ENCODE data around the gene PTK7.
A peak's percentile ranks its signal among the peaks of the same experiment; 100 is the strongest.

PTK7 gene

GRCh38 chr6:43045371-43045930 lies 30.7 kb upstream of the PTK7 start:
- Mint-ChIP-seq H3K27ac (no peak overlapping the region), H3K9me3 (ENCODE audit: low read depth) (no peaks in the 10 kb centered on the region), H3K27me3 (no peaks in the 10 kb centered on the region), H3K4me1 (ENCODE audit: low read depth) (peaks cover under 1% of the 10 kb centered on the region), H3K36me3 (no peaks in the 10 kb centered on the region), H3K4me3 (no peak overlapping the region)

DNA sequence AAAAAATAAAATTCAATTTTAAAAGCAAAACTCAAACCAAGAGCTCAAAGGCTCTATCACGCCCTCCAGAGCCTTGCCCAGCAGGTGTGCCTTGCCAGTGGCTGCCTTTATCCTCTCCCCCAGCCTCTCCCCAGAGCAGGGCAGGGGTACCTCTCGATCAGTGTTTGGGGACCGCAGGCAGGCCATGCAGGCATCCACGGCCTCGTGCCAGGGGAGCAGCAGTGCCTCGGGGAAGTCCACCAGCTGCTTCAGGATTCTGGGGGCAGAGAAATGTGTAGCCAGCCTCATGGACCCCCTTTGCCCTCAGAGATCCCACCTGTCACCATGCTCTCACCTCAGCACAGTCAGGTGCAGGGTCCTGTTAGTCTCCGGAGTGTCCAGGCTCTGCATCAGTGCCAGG lies 28.1 kb upstream of the PTK7 start:
- no peak overlapping the region for H3K4me3 Mint-ChIP-seq

GRCh38 chr6:43050981-43051380 lies 25.1 kb upstream of the PTK7 start:
- Mint-ChIP-seq H3K27ac (peak overlapping the region; percentile 68), H3K27me3 (no peaks in the 10 kb centered on the region), H3K4me1 (ENCODE audit: low read depth) (peaks cover 29% of the 10 kb centered on the region), H3K4me3 (no peak overlapping the region), H3K9me3 (ENCODE audit: low read depth) (no peaks in the 10 kb centered on the region), H3K36me3 (peaks cover 2% of the 10 kb centered on the region)

More for the DNA sequence above, 28.1 kb upstream of the PTK7 start:
- Mint-ChIP-seq H3K9me3 (ENCODE audit: low read depth) (no peaks in the 10 kb centered on the region), H3K27ac (no peak overlapping the region), H3K4me1 (ENCODE audit: low read depth) (peaks cover 18% of the 10 kb centered on the region), H3K36me3 (peaks cover 2% of the 10 kb centered on the region), H3K27me3 (no peaks in the 10 kb centered on the region)

DNA sequence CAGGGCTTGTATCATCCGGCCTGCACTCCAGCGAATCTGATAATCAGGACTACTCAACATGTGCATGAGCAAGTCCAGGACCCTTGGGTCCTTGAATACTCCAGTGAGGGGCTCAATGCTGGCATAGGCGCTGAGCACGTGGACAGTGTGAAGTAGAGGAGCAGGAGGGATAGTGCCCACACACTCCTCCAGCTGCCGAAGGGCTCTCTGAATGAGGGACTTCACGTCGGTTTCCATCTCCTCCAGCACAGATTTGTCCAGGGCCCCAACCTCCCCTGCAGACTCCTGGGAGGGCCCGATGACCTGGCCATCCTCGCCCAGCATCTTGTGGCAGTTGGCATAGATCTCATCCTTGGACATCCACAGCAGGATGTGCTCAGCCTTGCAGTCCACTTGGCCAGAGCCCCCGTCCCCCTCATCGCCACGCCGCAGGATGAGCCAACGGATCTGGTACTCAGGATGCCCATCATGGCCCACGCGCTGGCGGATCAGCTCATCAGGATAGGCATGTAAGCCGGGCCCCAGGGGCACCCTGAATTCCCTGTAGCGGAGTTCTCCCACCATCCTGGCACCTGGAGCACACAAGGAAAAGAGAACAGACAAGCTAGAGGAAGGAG lies 23.8 kb upstream of the PTK7 start:
- H3K4me3 Mint-ChIP-seq = peak overlapping the region; percentile 95
- no peaks in the 10 kb centered on the region for H3K9me3 Mint-ChIP-seq (ENCODE audit: low read depth)
- H3K27me3 Mint-ChIP-seq = no peaks in the 10 kb centered on the region
- H3K36me3 Mint-ChIP-seq = peaks cover 2% of the 10 kb centered on the region
- H3K27ac Mint-ChIP-seq = peak overlapping the region; percentile 94
- H3K4me1 Mint-ChIP-seq (ENCODE audit: low read depth) = peaks cover 33% of the 10 kb centered on the region

DNA sequence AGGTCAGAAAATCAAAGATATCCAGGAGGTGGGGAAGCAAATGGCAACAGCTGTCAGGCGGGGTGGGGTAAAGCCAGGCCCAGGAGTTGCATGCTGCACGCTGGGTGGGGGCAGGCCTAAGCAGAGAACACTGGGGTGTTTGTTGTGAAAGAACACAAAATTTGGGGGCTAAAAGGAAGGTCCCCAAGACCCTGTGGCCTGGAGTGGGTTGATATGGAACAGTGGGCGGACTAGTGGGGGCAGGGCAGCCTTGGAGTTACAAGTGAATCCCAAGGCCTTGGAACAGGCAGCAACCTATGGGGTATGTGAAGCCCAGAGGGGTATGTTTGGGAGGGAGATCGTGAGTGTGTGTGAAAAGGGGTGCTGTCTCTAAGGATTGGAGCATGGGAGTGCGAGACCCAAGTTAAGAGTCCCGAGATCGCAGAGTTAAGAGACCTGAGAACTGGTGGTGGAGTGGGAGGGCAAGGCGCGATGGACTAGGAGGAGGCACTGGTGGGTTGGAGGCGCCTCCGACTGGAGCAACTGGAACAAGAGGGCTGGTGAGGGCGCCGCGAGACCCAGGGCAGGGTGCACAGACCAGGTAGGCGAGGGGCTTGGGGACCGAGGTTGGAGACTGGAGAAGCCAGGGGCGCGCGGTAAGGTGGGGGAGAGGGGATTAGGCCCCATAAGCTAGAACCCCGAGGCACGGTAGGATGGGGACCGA lies 23.1 kb upstream of the PTK7 start:
- Mint-ChIP-seq H3K27me3 (no peaks in the 10 kb centered on the region), H3K4me1 (ENCODE audit: low read depth) (peaks cover 38% of the 10 kb centered on the region)

DNA sequence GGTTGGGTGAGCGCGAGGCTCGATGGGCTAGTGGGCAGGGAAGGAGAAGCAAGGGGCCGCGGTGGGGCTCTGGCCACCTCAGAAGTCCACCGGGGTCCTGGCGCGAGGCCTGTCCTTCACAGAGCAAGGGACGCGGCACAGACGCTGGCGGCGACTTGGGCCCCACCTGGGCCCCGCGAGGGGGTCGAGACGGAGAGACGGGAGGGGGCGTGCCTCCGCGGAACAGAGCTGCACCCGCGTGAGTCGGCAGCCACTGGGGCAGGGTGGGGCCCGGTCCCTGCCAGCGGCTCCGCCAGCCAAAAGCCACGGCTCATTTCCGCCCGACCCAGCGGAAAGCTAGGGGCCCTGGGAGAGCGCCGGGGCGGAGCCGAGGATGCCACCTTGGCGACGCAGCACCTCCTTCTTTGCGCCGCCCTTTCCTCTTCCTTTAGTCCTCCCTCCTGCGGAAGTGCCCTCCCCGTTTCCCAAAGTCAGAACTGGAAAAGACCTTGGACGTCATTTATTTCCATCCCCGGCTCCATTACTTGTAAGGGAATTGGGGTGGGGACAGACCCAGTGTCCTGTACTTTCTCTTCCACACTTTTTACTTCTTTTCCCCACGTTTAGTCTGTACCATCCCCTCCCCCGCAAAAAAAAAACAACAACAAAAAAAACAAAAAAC lies 22.4 kb upstream of the PTK7 start, which contains the start of gene CUL7:
TSS of gene CUL7 (minus strand) at position 307 of the 661 bp plus-strand sequence. CDS start 1,063 bp downstream, outside the sequence.
- H3K27ac Mint-ChIP-seq = peak within 1 kb of the TSS; percentile 94
- H3K4me3 Mint-ChIP-seq = peak within 1 kb of the TSS; percentile 95
- H3K27me3 Mint-ChIP-seq = no peaks in the 10 kb centered on the region
- peaks cover 2% of the 10 kb centered on the region for H3K36me3 Mint-ChIP-seq
- H3K9me3 Mint-ChIP-seq (ENCODE audit: low read depth) = no peaks in the 10 kb centered on the region
- H3K4me1 Mint-ChIP-seq (ENCODE audit: low read depth) = peaks cover 44% of the 10 kb centered on the region

More for the DNA sequence above, 23.1 kb upstream of the PTK7 start:
- Mint-ChIP-seq H3K36me3 (peaks cover 2% of the 10 kb centered on the region), H3K9me3 (ENCODE audit: low read depth) (no peaks in the 10 kb centered on the region), H3K27ac (peak overlapping the region; percentile 94), H3K4me3 (peak overlapping the region; percentile 95)

GRCh38 chr6:43054206-43054943 lies 21.7 kb upstream of the PTK7 start:
- H3K4me1 Mint-ChIP-seq (ENCODE audit: low read depth) = peaks cover 46% of the 10 kb centered on the region

GRCh38 chr6:43055966-43056365 lies 20.1 kb upstream of the PTK7 start:
- H3K4me1 Mint-ChIP-seq (ENCODE audit: low read depth) = peaks cover 57% of the 10 kb centered on the region
- H3K4me3 Mint-ChIP-seq = peak overlapping the region; percentile 52
- peaks cover 2% of the 10 kb centered on the region for H3K36me3 Mint-ChIP-seq
- no peaks in the 10 kb centered on the region for H3K27me3 Mint-ChIP-seq
- H3K9me3 Mint-ChIP-seq (ENCODE audit: low read depth) = no peaks in the 10 kb centered on the region
- no peak overlapping the region for H3K27ac Mint-ChIP-seq

More at GRCh38 chr6:43054206-43054943, 21.7 kb upstream of the PTK7 start:
- H3K27me3 Mint-ChIP-seq = no peaks in the 10 kb centered on the region
- H3K4me3 Mint-ChIP-seq = peak overlapping the region; percentile 95
- H3K36me3 Mint-ChIP-seq = peaks cover 2% of the 10 kb centered on the region
- H3K9me3 Mint-ChIP-seq (ENCODE audit: low read depth) = no peaks in the 10 kb centered on the region
- H3K27ac Mint-ChIP-seq = peak overlapping the region; percentile 91

DNA sequence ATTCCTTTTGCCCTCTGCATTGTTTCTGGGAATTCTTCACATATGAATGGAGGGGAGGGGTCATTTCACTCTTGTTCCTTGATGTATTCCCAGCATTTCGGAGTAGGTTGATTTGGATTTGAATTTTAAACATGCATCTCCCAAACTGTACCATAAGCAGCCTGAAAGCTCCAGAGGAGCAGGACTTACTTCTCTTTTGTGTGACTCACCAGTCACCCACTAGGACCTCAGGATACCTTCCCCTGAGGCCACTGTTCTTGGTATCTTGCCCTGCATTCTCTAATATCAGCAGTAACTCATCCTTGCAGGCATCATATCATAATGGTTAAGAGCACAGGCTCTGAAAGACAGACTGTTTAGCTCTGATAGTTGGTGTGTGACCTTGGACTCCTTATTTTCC lies 17.6 kb upstream of the PTK7 start:
- Mint-ChIP-seq H3K36me3 (peaks cover 2% of the 10 kb centered on the region), H3K27ac (peak overlapping the region; percentile 99), H3K4me1 (ENCODE audit: low read depth) (peaks cover 49% of the 10 kb centered on the region), H3K4me3 (peak overlapping the region; percentile 97), H3K27me3 (no peaks in the 10 kb centered on the region), H3K9me3 (ENCODE audit: low read depth) (no peaks in the 10 kb centered on the region)

GRCh38 chr6:43059168-43060033 lies 16.7 kb upstream of the PTK7 start, which contains the start of the genes KLC4 and MRPL2:
TSS of gene KLC4 (plus strand) at chr6:43059631. CDS start at chr6:43061336, 1,705 bp downstream.
TSS of gene MRPL2 (minus strand) at chr6:43059434. CDS start at chr6:43059381, 53 bp downstream.
- Mint-ChIP-seq H3K9me3 (ENCODE audit: low read depth) (no peaks in the 10 kb centered on the region), H3K36me3 (peaks cover 6% of the 10 kb centered on the region), H3K4me1 (ENCODE audit: low read depth) (peaks cover 43% of the 10 kb centered on the region), H3K4me3 (peak within 1 kb of the TSS; percentile 97), H3K27ac (peak within 1 kb of the TSS; percentile 99), H3K27me3 (no peaks in the 10 kb centered on the region)

DNA sequence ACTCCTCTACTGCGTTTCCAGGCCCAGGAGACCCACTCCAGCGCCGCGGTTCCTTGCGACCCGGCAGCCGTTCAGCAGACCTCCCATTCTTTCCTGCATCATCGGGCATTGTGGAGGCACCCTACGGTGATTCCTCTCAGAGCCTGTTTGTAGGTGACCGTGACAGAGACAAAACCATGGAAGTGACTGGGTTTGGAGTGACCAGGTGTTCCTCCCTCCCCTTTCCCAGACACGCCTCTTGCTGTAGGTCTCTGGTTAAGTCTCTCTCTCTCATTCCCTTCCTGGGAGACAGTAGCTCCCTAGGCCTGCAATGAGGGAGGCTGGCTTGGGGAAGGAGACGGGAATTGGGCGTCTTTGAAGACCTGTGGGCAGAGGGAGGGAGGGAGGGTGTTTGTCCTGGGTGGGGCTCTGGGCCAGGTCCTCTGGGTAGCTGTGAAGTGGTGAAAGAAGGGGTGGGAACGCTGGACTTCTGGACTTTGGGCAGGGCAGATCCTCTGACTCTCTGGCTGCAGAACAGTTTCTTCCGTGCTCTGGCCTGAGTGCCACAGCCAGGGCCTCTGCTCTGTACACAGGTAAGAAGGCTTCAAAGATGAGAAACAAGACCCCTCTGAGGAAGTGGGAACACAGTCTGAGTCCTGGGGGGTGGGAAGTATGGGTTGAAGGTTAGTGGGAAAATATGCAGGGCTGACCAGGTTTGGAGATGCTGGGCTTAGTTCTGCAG lies 15.9 kb upstream of the PTK7 start:
- H3K27me3 Mint-ChIP-seq = no peaks in the 10 kb centered on the region
- peak overlapping the region; percentile 97 for H3K4me3 Mint-ChIP-seq
- H3K4me1 Mint-ChIP-seq (ENCODE audit: low read depth) = peaks cover 41% of the 10 kb centered on the region
- H3K9me3 Mint-ChIP-seq (ENCODE audit: low read depth) = no peaks in the 10 kb centered on the region
- peaks cover 11% of the 10 kb centered on the region for H3K36me3 Mint-ChIP-seq
- peak overlapping the region; percentile 99 for H3K27ac Mint-ChIP-seq

GRCh38 chr6:43060755-43061633 lies 15.1 kb upstream of the PTK7 start:
- Mint-ChIP-seq H3K36me3 (peaks cover 11% of the 10 kb centered on the region), H3K27ac (peak overlapping the region; percentile 80), H3K9me3 (ENCODE audit: low read depth) (no peaks in the 10 kb centered on the region), H3K4me3 (peak overlapping the region; percentile 97), H3K4me1 (ENCODE audit: low read depth) (peaks cover 40% of the 10 kb centered on the region), H3K27me3 (no peaks in the 10 kb centered on the region)
